Measurements from ENCODE around the gene INSYN1.

GRCh38 chr15:73799466-73799865 is 46.3 kb upstream of the INSYN1 start:
- TF ChIP-seq, protein P1, sequence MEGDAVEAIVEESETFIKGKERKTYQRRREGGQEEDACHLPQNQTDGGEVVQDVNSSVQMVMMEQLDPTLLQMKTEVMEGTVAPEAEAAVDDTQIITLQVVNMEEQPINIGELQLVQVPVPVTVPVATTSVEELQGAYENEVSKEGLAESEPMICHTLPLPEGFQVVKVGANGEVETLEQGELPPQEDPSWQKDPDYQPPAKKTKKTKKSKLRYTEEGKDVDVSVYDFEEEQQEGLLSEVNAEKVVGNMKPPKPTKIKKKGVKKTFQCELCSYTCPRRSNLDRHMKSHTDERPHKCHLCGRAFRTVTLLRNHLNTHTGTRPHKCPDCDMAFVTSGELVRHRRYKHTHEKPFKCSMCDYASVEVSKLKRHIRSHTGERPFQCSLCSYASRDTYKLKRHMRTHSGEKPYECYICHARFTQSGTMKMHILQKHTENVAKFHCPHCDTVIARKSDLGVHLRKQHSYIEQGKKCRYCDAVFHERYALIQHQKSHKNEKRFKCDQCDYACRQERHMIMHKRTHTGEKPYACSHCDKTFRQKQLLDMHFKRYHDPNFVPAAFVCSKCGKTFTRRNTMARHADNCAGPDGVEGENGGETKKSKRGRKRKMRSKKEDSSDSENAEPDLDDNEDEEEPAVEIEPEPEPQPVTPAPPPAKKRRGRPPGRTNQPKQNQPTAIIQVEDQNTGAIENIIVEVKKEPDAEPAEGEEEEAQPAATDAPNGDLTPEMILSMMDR (IDR thresholded peaks at IDR 0.05), result no peak
- no peak for TF ChIP-seq POLR2A (IDR thresholded peaks at IDR 0.05)
